Astrocyte (in vitro differentiated cells and primary cell): Measurements from ENCODE around the gene APOBEC2.

Experiments used
- CTCF ChIP-seq: IDR thresholded peaks from 2 replicates; pipeline ENCODE4 v1.5.1; 2011; ENCODE audit warnings: low read depth, mild to moderate bottlenecking, inconsistent platforms, low read length, moderate library complexity; ENCODE audit not compliant: insufficient read depth
- EZH2 ChIP-seq: IDR thresholded peaks from 2 replicates; pipeline ENCODE4 v1.6.1; 2012; ENCODE audit warnings: mild to moderate bottlenecking, low read length, inconsistent platforms; ENCODE audit not compliant: insufficient read depth

GRCh38 chr6:41073968-41074691 lies 21.1 kb downstream of the APOBEC2 start:
- TF ChIP-seq EZH2 = no peak
- TF ChIP-seq CTCF = no peak
